Measurements from ENCODE around the gene NAPA.

DNA sequence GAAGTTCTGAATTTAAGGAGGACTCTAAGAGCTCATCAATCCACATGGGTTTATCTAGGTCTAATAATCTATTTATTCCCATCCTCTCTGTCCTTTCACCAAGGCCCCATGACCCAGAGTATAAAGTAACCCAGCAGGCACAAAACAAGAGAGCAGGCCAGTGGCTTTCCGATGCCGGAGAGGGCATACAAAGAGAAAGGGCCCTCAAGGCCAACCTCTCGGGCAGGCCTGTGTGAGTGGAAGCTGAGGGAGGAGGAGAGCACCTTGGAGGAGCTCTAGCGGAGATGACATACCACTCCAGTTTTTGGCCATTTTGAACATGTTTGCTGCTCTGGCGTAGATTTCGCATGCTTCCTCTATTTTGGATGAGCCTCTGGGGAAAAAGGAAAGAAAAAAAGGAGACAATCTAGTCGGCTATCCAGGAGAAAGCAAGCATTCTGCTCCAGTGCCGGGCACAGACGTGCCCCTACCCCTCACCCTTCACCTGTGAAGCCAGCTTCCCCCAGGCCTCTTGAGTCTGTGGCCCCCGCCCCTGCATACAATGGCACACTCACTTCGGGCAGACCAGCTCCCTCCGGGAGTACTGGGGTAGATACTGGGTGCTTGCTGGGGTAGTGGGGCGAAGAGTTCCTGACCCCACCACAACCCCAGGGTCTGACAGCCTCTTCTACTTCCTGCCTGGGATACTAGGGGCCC, 11.6 kb downstream of the NAPA start:
- TF ChIP-seq SKI (IDR thresholded peaks at IDR 0.05; ENCODE audit: partially characterized antibody) (no peak), KDM4B (CRISPR knock-in tag; IDR thresholded peaks at IDR 0.05) (no peak), BRCA1 (CRISPR knock-in tag; IDR thresholded peaks at IDR 0.05) (no peak)
